GM18505 (cell line): ENCODE data around the gene CHD5.

Source experiments
- ATAC-seq: cut with Tn5 transposase; IDR thresholded peaks from one replicate; pipeline ENCODE4 v1.9.1; 2021; ENCODE audit not compliant: unreplicated experiment
- POLR2A ChIP-seq: IDR thresholded peaks from 4 replicates; pipeline ENCODE4 v1.6.1; 2011; ENCODE audit warnings: borderline replicate concordance; ENCODE audit not compliant: insufficient read depth, insufficient read length; ENCODE audit errors: extremely low read depth

The CHD5 gene

GRCh38 chr1:6175411-6175828 lies 4.7 kb downstream of the CHD5 start:
- ATAC-seq = no peak
- no peak for TF ChIP-seq POLR2A

GRCh38 chr1:6174621-6175410 lies 5.3 kb downstream of the CHD5 start:
- ATAC-seq = no peak

GRCh38 chr1:6172549-6172948 lies 7.6 kb downstream of the CHD5 start:
- no peak for TF ChIP-seq POLR2A
- no peak for ATAC-seq

More at GRCh38 chr1:6174621-6175410, 5.3 kb downstream of the CHD5 start:
- no peak for TF ChIP-seq POLR2A

GRCh38 chr1:6171548-6172124 lies 8.5 kb downstream of the CHD5 start:
- no peak for ATAC-seq
- no peak for TF ChIP-seq POLR2A

- ATAC-seq = no peak
- no peak for TF ChIP-seq POLR2A
Observed at GRCh38 chr1:6170742-6171201, 9.3 kb downstream of the CHD5 start.

GRCh38 chr1:6170116-6170741 lies 9.9 kb downstream of the CHD5 start:
- ATAC-seq = no peak
- TF ChIP-seq POLR2A = no peak

GRCh38 chr1:6168947-6169586 lies 11.1 kb downstream of the CHD5 start:
- no peak for TF ChIP-seq POLR2A
- ATAC-seq = no peak

- no peak for TF ChIP-seq POLR2A
- no peak for ATAC-seq
Observed at GRCh38 chr1:6167391-6168303, 12.5 kb downstream of the CHD5 start.

- no peak for ATAC-seq
- no peak for TF ChIP-seq POLR2A
Observed at GRCh38 chr1:6166655-6167390, 13.3 kb downstream of the CHD5 start.

GRCh38 chr1:6166221-6166620 lies 13.9 kb downstream of the CHD5 start:
- no peak for TF ChIP-seq POLR2A
- no peak for ATAC-seq

- no peak for TF ChIP-seq POLR2A
- no peak for ATAC-seq
Observed at GRCh38 chr1:6165441-6165985, 14.6 kb downstream of the CHD5 start.

GRCh38 chr1:6165027-6165426 lies 15.1 kb downstream of the CHD5 start:
- no peak for TF ChIP-seq POLR2A
- no peak for ATAC-seq
